SU-DHL-6 (cell line): Measurements from ENCODE around the gene SCML1.

Experiments
- H2AFZ ChIP-seq: fragments of 200-600 bp; sonication (generic); 2 replicates; pipeline ENCODE4 v1.6.1; 2014; ENCODE audit warnings: low read depth, mild to moderate bottlenecking, moderate library complexity, mixed read lengths, antibody characterized with exemption, low read length; ENCODE audit not compliant: severe bottlenecking
- H3F3A ChIP-seq: fragments of 200-600 bp; shearing (Covaris generic); 2 replicates; pipeline ENCODE4 v1.6.0; 2016; ENCODE audit warnings: antibody characterized with exemption, mild to moderate bottlenecking; ENCODE audit not compliant: insufficient read depth
- H3K27ac ChIP-seq: fragments of 200-600 bp; sonication (generic); 2 replicates; pipeline ENCODE4 v1.5.1; 2016; ENCODE audit warnings: low read depth, mild to moderate bottlenecking, low read length, moderate library complexity, mixed read lengths
- H3K27me3 ChIP-seq: fragments of 200-600 bp; sonication (generic), shearing (Covaris generic); 2 replicates; pipeline ENCODE4 v1.6.0; 2014; ENCODE audit warnings: mild to moderate bottlenecking, low read length
- H3K36me3 ChIP-seq: fragments of 200-600 bp; sonication (generic); 2 replicates; pipeline ENCODE4 v1.6.1; 2014; ENCODE audit warnings: mild to moderate bottlenecking, low read length, mixed read lengths
- H3K4me2 ChIP-seq: fragments of 300-600, 200-600 bp; shearing (Covaris generic), sonication (generic); 2 replicates; pipeline ENCODE4 v1.6.0; 2014; ENCODE audit warnings: low read length, low read depth, mild to moderate bottlenecking; ENCODE audit not compliant: poor library complexity, severe bottlenecking
- H3K4me3 ChIP-seq: fragments of 200-600 bp; sonication (generic); 2 replicates; pipeline ENCODE4 v1.5.1; 2014; ENCODE audit warnings: antibody characterized with exemption, low read length, mild to moderate bottlenecking, mixed read lengths; ENCODE audit not compliant: insufficient read depth, poor library complexity, severe bottlenecking
- H3K79me2 ChIP-seq: fragments of 200-600 bp; sonication (generic); 2 replicates; pipeline ENCODE4 v1.6.1; 2014; ENCODE audit warnings: mild to moderate bottlenecking, low read length, moderate library complexity; ENCODE audit not compliant: insufficient read depth
- H3K9ac ChIP-seq: fragments of 200-600 bp; sonication (generic); 2 replicates; pipeline ENCODE4 v1.7.0; 2014; ENCODE audit warnings: mild to moderate bottlenecking, low read length
- H3K9me2 ChIP-seq: fragments of 200-600 bp; sonication (generic); replicated peaks from 2 replicates; pipeline ENCODE4 v1.6.1; 2014; ENCODE audit warnings: low read length; ENCODE audit not compliant: insufficient read depth
- H3K9me3 ChIP-seq: fragments of 200-600 bp; sonication (generic); 2 replicates; pipeline ENCODE4 v1.6.1; 2014; ENCODE audit warnings: low read length, mixed read lengths; ENCODE audit not compliant: insufficient read depth
- H4K20me1 ChIP-seq: fragments of 200-600 bp; sonication (generic); 2 replicates; pipeline ENCODE4 v1.6.1; 2014; ENCODE audit warnings: low read depth, mild to moderate bottlenecking, antibody characterized with exemption, low read length, moderate library complexity, mixed read lengths
- CTCF ChIP-seq: fragments of 200-600 bp; sonication (generic); IDR thresholded peaks from one replicate; pipeline ENCODE4 v1.5.1; 2017; ENCODE audit warnings: antibody characterized with exemption, mild to moderate bottlenecking, low read length, moderate library complexity; ENCODE audit not compliant: insufficient read depth, poor library complexity, severe bottlenecking
- EZH2phosphoT487 ChIP-seq: fragments of 200-600 bp; sonication (generic), shearing (Covaris generic); conservative IDR thresholded peaks from 2 replicates; pipeline ENCODE4 v1.6.1; 2018; ENCODE audit warnings: mild to moderate bottlenecking, antibody characterized with exemption, low read length, moderate library complexity, mixed read lengths

Gene SCML1

GRCh38 chrX:17692709-17693346 lies 44.5 kb upstream of the SCML1 start:
- Histone ChIP-seq H3K4me3 (no peak overlapping the region), H3K79me2 (no peaks in the 10 kb centered on the region), H4K20me1 (no peaks in the 10 kb centered on the region), H3K27me3 (no peaks in the 10 kb centered on the region), H3F3A (no peaks in the 10 kb centered on the region), H3K9me2 (no peaks in the 10 kb centered on the region), H3K4me2 (no peak overlapping the region), H2AFZ (no peak overlapping the region), H3K9ac (no peak overlapping the region), H3K36me3 (no peaks in the 10 kb centered on the region), H3K9me3 (no peaks in the 10 kb centered on the region), H3K27ac (no peak overlapping the region)
- TF ChIP-seq EZH2phosphoT487: no peak
- TF ChIP-seq CTCF: no peak

GRCh38 chrX:17697191-17697590 lies 40.1 kb upstream of the SCML1 start:
- no peaks in the 10 kb centered on the region for H3K36me3 ChIP-seq
- no peaks in the 10 kb centered on the region for H3K27me3 ChIP-seq
- no peaks in the 10 kb centered on the region for H3K9me3 ChIP-seq
- no peaks in the 10 kb centered on the region for H3F3A ChIP-seq
- no peak overlapping the region for H3K4me3 ChIP-seq
- no peak overlapping the region for H3K9ac ChIP-seq
- H3K27ac ChIP-seq: no peak overlapping the region
- no peaks in the 10 kb centered on the region for H4K20me1 ChIP-seq
- TF ChIP-seq CTCF: no peak
- TF ChIP-seq EZH2phosphoT487: no peak
- no peaks in the 10 kb centered on the region for H3K79me2 ChIP-seq
- no peak overlapping the region for H3K4me2 ChIP-seq
- no peak overlapping the region for H2AFZ ChIP-seq
- no peaks in the 10 kb centered on the region for H3K9me2 ChIP-seq

GRCh38 chrX:17700976-17701375 lies 36.3 kb upstream of the SCML1 start:
- H3F3A ChIP-seq: no peaks in the 10 kb centered on the region
- H3K9me2 ChIP-seq: no peaks in the 10 kb centered on the region
- no peak overlapping the region for H3K4me2 ChIP-seq
- H3K79me2 ChIP-seq: no peaks in the 10 kb centered on the region
- H3K27me3 ChIP-seq: no peaks in the 10 kb centered on the region
- no peaks in the 10 kb centered on the region for H4K20me1 ChIP-seq
- no peaks in the 10 kb centered on the region for H3K36me3 ChIP-seq
- no peak overlapping the region for H3K27ac ChIP-seq
- H3K9me3 ChIP-seq: no peaks in the 10 kb centered on the region
- H3K9ac ChIP-seq: no peak overlapping the region
- no peak overlapping the region for H2AFZ ChIP-seq
- H3K4me3 ChIP-seq: no peak overlapping the region
- TF ChIP-seq CTCF (no peak), EZH2phosphoT487 (no peak)
